ENCODE data around the gene TAX1BP3.

GRCh38 chr17:3691617-3692067 lies 23.3 kb upstream of the TAX1BP3 start:
- no peak for TF ChIP-seq YY1 (tag by site-specific recombination; IDR thresholded peaks at IDR 0.05)
- no peak for TF ChIP-seq TRIM28 (IDR thresholded peaks at IDR 0.05; ENCODE audit: borderline replicate concordance, low read length)
- TF ChIP-seq, protein P1, sequence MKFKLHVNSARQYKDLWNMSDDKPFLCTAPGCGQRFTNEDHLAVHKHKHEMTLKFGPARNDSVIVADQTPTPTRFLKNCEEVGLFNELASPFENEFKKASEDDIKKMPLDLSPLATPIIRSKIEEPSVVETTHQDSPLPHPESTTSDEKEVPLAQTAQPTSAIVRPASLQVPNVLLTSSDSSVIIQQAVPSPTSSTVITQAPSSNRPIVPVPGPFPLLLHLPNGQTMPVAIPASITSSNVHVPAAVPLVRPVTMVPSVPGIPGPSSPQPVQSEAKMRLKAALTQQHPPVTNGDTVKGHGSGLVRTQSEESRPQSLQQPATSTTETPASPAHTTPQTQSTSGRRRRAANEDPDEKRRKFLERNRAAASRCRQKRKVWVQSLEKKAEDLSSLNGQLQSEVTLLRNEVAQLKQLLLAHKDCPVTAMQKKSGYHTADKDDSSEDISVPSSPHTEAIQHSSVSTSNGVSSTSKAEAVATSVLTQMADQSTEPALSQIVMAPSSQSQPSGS (tag by site-specific recombination; IDR thresholded peaks at IDR 0.05; ENCODE audit: low read depth) = no peak
- TF ChIP-seq, protein P2, sequence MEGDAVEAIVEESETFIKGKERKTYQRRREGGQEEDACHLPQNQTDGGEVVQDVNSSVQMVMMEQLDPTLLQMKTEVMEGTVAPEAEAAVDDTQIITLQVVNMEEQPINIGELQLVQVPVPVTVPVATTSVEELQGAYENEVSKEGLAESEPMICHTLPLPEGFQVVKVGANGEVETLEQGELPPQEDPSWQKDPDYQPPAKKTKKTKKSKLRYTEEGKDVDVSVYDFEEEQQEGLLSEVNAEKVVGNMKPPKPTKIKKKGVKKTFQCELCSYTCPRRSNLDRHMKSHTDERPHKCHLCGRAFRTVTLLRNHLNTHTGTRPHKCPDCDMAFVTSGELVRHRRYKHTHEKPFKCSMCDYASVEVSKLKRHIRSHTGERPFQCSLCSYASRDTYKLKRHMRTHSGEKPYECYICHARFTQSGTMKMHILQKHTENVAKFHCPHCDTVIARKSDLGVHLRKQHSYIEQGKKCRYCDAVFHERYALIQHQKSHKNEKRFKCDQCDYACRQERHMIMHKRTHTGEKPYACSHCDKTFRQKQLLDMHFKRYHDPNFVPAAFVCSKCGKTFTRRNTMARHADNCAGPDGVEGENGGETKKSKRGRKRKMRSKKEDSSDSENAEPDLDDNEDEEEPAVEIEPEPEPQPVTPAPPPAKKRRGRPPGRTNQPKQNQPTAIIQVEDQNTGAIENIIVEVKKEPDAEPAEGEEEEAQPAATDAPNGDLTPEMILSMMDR (tag by site-specific recombination; IDR thresholded peaks at IDR 0.05) = no peak
- no peak for TF ChIP-seq REST (tag by site-specific recombination; IDR thresholded peaks at IDR 0.05)
- TF ChIP-seq ZEB2 (tag by site-specific recombination; IDR thresholded peaks at IDR 0.05) = no peak
- TF ChIP-seq ZNF239 (tag by site-specific recombination; IDR thresholded peaks at IDR 0.05) = no peak
- no peak for TF ChIP-seq ZNF174 (tag by site-specific recombination; IDR thresholded peaks at IDR 0.05)
- no peak for TF ChIP-seq ZNF175 (tag by site-specific recombination; IDR thresholded peaks at IDR 0.05)
- TF ChIP-seq, protein P3, sequence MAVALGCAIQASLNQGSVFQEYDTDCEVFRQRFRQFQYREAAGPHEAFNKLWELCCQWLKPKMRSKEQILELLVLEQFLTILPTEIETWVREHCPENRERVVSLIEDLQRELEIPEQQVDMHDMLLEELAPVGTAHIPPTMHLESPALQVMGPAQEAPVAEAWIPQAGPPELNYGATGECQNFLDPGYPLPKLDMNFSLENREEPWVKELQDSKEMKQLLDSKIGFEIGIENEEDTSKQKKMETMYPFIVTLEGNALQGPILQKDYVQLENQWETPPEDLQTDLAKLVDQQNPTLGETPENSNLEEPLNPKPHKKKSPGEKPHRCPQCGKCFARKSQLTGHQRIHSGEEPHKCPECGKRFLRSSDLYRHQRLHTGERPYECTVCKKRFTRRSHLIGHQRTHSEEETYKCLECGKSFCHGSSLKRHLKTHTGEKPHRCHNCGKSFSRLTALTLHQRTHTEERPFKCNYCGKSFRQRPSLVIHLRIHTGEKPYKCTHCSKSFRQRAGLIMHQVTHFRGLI (tag by site-specific recombination; IDR thresholded peaks at IDR 0.05) = no peak
- TF ChIP-seq ZBTB20 (tag by site-specific recombination; IDR thresholded peaks at IDR 0.05) = no peak
- no peak for TF ChIP-seq ZBTB44 (tag by site-specific recombination; IDR thresholded peaks at IDR 0.05)

Measured in HEK293 (cell line).